ENCODE measurements around the gene KLK15. TPM values are rescaled to one million over a fixed set of nuclear protein-coding genes. Genes with fewer than 3 reads are reported as not detected.

The KLK15 gene
- total and polyA plus RNA-seq, 2 of the 8 experiments (the other 6 are each of a cell fraction or from before 2014, with no cell fraction given): not detected

DNA sequence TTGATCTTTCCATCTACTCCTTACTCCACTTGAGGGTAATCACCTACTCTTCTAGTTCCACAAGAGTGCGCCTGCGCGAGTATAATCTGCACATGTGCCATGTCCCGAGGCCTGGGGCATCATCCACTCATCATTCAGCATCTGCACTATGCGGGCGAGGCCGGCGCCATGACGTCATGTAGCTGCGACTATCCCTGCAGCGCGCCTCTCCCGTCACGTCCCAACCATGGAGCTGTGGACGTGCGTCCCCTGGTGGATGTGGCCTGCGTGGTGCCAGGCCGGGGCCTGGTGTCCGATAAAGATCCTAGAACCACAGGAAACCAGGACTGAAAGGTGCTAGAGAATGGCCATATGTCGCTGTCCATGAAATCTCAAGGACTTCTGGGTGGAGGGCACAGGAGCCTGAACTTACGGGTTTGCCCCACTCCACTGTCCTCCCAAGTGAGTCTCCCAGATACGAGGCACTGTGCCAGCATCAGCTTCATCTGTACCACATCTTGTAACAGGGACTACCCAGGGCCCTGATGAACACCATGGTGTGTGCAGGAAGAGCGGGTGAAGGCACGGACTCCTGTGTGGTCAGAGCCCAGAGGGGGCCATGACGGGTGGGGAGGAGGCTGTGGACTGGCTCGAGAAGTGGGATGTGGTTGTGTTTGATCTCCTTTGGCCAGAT is 37.2 kb upstream of the KLK15 start (continued):
- no peak for TF ChIP-seq HDAC2 (IDR thresholded peaks at IDR 0.05; ENCODE audit: borderline replicate concordance in 1 of 2, low read depth in 2 of 2, low read length in 2 of 2)
- TF ChIP-seq RBBP5 (IDR thresholded peaks at IDR 0.05; ENCODE audit: borderline replicate concordance, low read depth, low read length): no peak
- no peak for TF ChIP-seq JUND (IDR thresholded peaks at IDR 0.05; ENCODE audit: low read length)
- no peak for TF ChIP-seq RNF2 (IDR thresholded peaks at IDR 0.05; ENCODE audit: borderline replicate concordance, low read depth, low read length, missing control alignments, poor library complexity, severe bottlenecking)
- TF ChIP-seq SP4 (IDR thresholded peaks at IDR 0.05; ENCODE audit: low read length): no peak
- TF ChIP-seq CTBP2 (IDR thresholded peaks at IDR 0.05; ENCODE audit: borderline replicate concordance, insufficient read depth, insufficient read length, low read length): no peak
- no peak for TF ChIP-seq MAFK (IDR thresholded peaks at IDR 0.05; ENCODE audit: low read depth, low read length)
- TF ChIP-seq RFX5 (IDR thresholded peaks at IDR 0.05; ENCODE audit: borderline replicate concordance, low read depth, low read length): no peak
- TF ChIP-seq TAF7 (optimal IDR thresholded peaks at IDR 0.05; ENCODE audit: borderline replicate concordance, low read depth, low read length): no peak
- TF ChIP-seq JUN (IDR thresholded peaks at IDR 0.05; ENCODE audit: low read depth, low read length): no peak
- TF ChIP-seq, protein P1, sequence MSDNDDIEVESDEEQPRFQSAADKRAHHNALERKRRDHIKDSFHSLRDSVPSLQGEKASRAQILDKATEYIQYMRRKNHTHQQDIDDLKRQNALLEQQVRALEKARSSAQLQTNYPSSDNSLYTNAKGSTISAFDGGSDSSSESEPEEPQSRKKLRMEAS (IDR thresholded peaks at IDR 0.05): no peak
- TF ChIP-seq RAD21 (IDR thresholded peaks at IDR 0.05 in 1 of 2, conservative IDR thresholded peaks at IDR 0.05 in 1 of 2; ENCODE audit: low read depth in 2 of 2, low read length in 2 of 2): peak; percentile 43 to 65
- TF ChIP-seq CHD1 (IDR thresholded peaks at IDR 0.05; ENCODE audit: low read depth, low read length): no peak
- no peak for TF ChIP-seq TCF12 (IDR thresholded peaks at IDR 0.05; ENCODE audit: low read depth, low read length)

Data from H1 (cell line).